Activated T-cell treated with anti-CD3 and anti-CD28 coated beads for 1 hour (primary cell): ENCODE results near the gene ADCY10.
"Not testable (repeated sequence)": the region's sequence is repeated elsewhere in the genome, so short reads cannot be mapped to it uniquely, and the experiment has no call there.

Experiments
- DNase-seq: peaks from one replicate; pipeline ENCODE4 v3.0.0-alpha.2; 2020; ENCODE audit warnings: low read depth

ADCY10 gene

DNA sequence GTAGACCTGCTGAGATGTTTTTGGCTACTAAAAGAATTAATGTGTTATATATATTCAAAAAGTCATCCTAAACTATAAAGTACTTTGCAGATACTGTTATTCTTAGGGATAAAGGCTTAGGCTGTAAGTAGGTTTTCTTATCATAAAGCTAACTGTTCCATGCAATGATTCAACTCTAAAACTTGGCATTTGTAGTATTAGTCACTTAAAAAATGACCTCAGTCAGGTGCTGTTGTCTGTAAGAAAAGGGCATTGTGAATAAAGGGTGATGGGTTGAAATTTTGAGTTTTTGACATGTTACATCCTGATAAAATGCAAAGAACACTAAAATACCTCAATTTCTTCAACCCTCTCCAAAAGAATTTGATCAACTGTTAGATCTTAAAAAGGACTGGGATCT lies 32.9 kb downstream of the ADCY10 start:
- no peak for DNase-seq

DNA sequence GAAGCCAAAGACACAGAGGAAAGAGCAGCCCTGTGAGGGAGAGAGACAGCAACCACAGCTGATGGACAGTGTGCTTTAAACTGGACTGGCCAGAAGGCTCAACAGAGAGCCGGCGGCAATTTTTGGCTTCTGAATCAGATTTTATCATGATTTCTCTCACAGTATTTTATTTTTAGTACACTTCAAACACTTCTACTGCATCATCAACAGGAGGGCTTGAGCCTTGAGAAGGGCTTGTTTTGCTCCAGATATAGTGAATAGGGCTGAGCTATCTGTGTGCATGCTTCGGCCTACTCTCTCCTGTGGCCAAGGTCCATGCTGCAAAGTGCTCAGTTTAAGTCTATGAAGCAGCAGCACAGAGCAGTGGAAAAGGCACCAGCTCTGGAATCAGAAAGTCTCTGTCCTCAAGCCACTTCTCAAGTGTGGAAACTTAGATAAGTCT lies 33.3 kb downstream of the ADCY10 start:
- no peak for DNase-seq

DNA sequence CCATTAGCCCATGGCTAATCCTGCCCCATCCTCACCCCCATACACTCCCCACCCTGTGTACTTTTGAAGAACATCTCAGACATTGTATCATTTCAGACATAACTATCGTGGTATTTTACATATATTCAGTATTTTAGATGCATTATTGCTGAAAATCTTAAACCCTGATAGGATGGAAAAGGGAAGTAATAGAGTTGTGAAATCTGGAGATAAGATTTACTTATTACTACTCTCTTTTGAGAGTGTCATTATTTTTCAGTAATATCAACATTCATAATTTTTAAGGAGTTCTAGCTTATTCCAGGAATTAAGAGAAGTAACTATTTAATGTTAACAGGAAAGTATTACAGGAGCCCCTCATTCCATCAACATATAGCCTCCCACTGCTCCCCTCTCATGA lies 34.4 kb downstream of the ADCY10 start:
- no peak for DNase-seq

GRCh38 chr1:167878372-167879160 lies 35.4 kb downstream of the ADCY10 start:
- no peak for DNase-seq

DNA sequence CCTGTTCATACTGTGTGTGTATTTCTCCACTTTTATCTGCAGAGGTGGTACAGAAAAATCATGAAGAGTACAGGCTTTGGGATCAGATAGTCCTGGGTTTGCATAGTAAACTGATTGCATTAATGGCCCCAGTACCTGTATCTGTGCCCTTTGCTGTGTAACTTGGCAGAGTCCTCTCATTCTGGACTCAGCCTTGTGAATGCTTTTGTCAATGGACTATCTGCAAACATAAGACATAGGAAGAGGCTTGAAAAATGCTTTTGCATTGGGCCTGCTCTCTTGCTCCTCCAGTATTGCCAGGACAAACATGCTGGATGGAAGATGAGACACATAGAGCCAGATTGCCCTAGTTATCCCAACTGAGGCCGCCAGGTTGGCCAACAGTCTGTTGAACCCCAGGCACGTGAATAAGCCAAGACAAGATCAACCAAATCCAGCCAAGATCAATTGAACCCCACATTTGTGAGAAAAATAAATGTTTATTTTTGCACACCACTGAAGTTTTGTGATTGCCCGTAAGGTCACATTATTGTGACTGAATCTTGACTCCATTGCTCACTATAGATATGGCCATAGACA lies 37.2 kb downstream of the ADCY10 start:
- no peak for DNase-seq

GRCh38 chr1:167871331-167871730 lies 42.6 kb downstream of the ADCY10 start:
- DNase-seq: no peak

DNA sequence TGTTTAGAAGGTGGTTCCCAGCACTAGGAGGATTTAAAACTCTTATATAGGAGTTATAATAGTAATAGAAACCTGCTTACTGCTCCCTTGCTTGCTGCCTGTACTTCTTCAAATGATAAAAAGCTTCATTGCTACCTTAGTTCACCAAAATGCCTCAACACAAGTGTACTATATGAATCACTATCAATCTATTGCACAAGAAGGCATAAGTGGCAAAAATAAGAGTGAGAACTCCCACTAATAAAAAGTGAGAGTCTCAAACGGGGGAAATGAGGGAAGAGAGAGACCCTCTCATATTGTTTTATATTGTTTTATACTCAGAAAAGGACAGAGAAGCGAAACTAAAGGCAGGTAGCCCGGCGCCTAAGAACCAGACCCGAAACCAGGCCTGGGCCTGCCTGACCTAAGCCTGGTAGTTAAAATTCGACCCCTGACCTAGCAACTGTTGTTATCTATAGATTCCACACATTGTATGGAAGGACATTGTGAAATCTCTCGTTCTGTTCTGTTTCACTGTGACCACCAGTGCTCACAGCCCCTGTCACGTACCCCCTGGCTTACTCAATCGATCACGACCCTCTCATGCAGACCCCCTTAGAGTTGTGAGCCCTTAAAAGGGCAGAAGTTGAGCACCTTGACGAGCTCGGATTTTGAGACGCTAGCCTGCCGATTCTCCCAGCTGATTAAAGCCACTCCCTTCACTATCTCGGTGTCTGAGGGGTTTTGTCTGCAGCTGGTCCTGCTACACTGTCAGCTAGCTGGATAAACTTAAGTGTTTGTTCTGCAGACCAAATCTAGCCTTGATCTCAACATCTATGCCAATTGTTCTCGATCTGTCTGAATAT lies 44.6 kb downstream of the ADCY10 start:
- DNase-seq: not testable (repeated sequence)

GRCh38 chr1:167866739-167867414 lies 47.1 kb downstream of the ADCY10 start:
- not testable (repeated sequence) for DNase-seq

DNA sequence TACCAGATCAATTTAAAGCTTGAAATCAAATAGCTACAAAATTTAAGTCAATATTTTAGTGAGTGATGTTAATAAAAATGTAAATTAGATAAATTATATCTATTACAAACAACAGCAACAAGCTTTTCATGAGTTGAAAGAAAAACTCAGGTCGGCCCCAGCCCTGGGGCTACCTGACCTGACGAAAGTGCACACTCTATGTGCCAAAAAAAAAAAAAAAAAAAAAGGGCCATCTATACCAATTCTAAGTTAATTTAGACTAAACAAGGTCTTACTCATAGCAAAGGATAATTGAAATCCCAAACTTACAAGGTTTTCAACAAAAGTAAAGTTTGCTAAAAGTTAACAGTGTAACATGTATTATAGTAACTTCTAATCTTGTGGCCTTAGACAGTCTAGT lies 47.6 kb downstream of the ADCY10 start:
- not testable (repeated sequence) for DNase-seq

DNA sequence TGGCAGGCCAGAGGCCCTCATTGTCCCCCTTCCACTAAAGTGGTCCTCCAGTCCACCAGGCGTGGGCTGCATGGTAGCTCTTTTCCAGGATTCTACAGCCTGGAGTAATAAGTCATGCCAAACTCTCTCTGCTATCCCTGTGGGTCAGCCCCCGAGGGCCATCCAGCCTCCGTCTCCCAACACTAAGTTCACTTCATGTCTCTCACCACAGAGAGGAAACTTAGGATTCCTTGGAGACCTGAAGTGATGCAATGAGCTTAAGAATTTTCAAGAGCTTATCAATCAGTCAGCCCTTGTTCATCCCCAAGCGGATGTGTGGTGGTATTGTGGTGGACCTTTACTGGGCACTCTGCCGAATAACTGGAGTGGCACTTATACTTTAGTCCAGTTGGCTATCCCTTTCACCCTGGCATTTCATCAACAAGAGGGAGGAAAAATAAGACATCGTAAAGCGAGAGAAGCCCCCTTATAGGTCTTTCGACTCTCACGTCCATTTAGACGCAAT lies 48.1 kb downstream of the ADCY10 start:
- DNase-seq: not testable (repeated sequence)

GRCh38 chr1:167865193-167865592 lies 48.7 kb downstream of the ADCY10 start:
- not testable (repeated sequence) for DNase-seq

DNA sequence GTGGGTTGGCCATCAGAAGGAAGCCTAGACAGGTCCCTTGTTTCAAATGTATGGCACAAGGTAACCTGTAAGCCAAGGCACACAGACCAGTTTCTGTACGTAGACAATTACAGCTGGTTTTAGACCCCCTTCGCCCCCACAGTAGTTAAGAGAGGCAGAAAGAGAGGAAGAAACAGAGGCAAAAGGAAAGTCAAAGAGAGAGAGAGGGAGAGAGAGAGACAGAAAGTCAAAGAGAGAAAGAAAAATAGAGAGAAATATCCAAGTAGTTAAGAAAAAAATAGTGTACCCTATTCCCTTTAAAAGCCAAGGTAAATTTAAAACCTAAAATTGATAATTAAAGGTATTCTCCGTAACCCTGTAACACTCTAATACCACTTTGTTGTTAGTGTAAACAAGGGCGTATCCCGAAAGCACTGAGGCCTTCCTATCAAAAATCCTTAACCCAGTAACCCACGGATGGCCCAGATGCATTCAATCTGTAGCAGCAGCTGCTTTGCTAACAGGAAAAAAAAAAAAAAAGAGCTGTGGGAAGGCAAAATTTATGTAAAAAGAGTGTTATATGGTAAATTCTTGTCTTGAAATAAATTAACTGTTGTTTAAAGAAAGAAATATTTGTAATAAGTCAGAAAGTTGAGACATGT lies 49.4 kb downstream of the ADCY10 start:
- DNase-seq: no peak

- DNase-seq: no peak
Measured at GRCh38 chr1:167863921-167864279, 50.0 kb downstream of the ADCY10 start.

DNA sequence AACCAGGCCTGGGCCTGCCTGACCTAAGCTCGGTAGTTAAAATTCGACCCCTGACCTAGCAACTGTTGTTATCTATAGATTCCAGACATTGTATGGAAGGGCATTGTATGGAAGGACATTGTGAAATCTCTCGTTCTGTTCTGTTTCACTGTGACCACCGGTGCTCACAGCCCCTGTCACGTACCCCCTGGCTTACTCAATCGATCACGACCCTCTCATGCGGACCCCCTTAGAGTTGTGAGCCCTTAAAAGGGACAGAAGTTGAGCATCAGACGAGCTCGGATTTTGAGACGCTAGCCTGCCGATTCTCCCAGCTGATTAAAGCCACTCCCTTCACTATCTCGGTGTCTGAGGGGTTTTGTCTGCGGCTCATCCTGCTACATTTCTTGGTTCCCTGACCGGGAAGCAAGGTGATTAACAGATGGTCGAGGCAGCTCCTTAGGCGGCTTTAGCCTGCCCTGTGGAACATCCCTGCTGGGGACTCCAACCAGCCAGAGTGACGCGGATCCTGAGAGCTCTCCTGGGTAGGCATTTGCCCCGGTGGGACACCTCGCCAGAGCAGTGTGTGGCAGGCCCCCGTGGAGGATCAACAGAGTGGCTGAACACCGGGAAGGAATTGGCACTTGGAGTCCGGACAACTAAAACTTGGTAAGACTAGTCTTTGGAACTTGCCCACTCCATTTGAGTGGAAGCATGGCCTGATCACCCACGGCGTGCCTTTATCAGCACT lies 50.6 kb downstream of the ADCY10 start:
- DNase-seq: not testable (repeated sequence)

DNA sequence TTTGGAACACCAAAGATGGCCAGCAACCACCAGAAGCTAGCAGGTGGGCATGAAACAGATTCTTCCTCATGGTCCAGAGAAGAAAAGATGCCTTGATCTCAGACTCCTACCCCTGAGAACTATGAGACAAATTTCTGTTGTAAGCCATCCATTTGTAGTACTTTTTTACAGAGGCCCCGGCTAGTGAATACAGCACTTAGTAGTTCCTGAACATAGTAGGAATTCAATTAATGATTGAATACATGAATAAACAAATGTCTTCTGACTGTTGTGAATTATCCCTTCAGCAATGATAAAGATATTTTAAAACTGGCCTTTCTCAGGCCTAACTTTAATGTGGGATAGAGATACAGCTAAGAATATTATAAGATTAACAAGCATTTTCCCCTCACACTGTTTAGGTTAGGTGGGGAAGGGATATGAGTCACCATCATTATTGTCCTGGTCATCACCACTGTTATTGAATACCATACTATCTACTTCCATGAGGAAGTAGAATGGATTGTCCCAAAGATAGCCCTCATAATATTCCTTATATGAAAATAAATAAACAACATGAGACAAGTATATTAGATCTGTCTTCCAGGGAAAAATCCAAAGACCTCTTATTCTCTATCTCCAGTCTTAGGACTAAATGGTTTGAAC lies 51.4 kb downstream of the ADCY10 start:
- no peak for DNase-seq

DNA sequence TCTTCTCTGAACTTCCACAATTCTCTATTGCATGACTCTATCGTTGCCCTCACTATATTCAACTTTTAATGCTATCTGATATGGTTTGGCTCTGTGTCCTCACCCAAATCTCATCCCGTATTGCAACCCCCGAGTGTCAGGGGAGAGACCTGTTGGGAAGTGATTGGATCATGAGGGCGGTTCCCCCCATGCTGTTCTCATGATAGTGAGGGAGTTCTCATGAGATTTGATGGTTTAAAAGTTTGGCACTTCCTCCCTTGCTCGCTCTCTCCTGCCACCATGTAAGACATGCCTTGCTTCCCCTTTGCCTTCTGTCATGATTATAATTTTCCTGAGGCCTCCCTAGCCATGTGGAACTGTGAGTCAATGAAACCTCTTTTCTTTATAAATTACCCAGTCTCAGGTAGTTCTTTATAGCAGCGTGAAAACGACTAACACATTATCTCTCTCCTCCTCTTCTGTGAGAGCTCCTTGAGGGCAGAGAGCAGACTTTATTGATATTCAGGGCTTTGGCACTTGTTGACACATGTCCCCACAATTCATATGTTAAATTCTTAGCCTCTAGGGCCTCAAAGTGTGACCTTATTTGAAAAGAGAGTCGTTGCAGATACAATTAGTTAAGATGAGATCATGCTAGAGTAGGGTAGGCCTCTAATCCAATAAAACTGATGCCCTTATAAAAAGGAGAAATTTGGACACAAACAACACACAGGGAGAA lies 52.1 kb downstream of the ADCY10 start:
- DNase-seq: no peak

GRCh38 chr1:167860231-167860923 lies 53.6 kb downstream of the ADCY10 start:
- no peak for DNase-seq

DNA sequence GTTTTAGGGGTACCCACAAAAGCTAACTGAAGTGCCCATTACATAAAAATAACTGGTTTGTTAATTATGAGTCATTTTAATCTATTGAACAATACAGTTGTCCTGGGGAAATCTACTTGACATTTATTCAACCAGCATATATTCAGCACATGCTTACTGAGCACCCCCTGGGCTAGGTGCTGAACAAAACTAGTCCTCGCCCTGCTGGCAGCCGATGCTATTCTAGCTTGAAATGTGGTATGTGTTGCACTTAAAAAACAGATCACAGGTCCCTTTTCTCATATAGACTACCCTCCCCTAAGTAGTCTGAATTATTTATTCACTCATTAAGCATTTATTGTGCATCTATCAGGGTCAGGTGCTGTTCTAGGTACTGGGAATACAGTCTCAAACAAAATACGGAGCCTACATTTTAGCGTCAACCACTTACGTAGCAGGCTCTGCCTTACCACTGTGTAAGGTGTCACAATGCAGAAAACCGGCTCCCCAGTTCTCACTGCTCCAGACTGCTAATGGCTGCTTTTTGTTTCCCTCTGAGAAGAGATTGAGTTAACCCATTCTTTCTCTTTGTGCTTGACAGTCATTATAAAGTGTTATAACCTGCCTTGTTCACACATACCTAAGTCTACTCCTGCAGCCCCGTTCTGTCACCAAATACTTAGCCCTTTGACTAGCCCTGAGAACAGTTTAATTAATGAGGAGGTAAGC lies 57.1 kb downstream of the ADCY10 start:
- no peak for DNase-seq
